Tibial artery (tissue), 4 donors: ENCODE measurements around the gene DRG2.

Source experiments
- DNase-seq, 2 donors: peaks; one replicate each; pipeline ENCODE4 v3.0.0-alpha.2; 2019
- H3K27ac ChIP-seq, 2 donors: fragments of 200-600 bp; sonication (generic) in 1 of 2; 1 replicate in 1 of 2; 2 replicates in 1 of 2; pipeline ENCODE4 v1.5.1; 2018 to 2019; ENCODE audit warnings: mild to moderate bottlenecking in 1 of 2
- H3K27me3 ChIP-seq, 2 donors: fragments of 200-600 bp; sonication (generic) in 1 of 2; one replicate each; pipeline versions ENCODE4 v1.5.1 to v1.6.0; 2016 to 2019
- H3K36me3 ChIP-seq, 3 donors: fragments of 200-600 bp; sonication (generic) in 2 of 3; one replicate each; pipeline ENCODE4 v1.5.1; 2016 to 2019; ENCODE audit warnings: mild to moderate bottlenecking in 2 of 3
- H3K4me1 ChIP-seq, 4 donors: fragments of 200-600 bp; sonication (generic) in 2 of 4; 1 replicate in 3 of 4; 2 replicates in 1 of 4; pipeline ENCODE4 v1.5.1; 2016 to 2019
- H3K4me3 ChIP-seq, 2 donors: fragments of 200-600 bp; sonication (generic) in 1 of 2; 1 replicate in 1 of 2; 2 replicates in 1 of 2; pipeline ENCODE4 v1.5.1; 2018 to 2019; ENCODE audit warnings: mild to moderate bottlenecking in 2 of 2
- H3K9me3 ChIP-seq, 3 donors: fragments of 200-600 bp; sonication (generic) in 1 of 3; one replicate each; pipeline ENCODE4 v1.5.1; 2016 to 2019
- intact Hi-C: fragments of 100-400 bp; cut with DNase I; formaldehyde crosslinking; loops from one replicate; pipeline ENCODE4 v1.15.0; 2023; ENCODE audit warnings: low total_unique reads
- TF ChIP-seq, protein P1 (sequence below), 2 experiments: fragments of 200-600 bp in 1 of 2; fragments of 450-650 bp in 1 of 2; IDR thresholded peaks; one replicate each; pipeline ENCODE4 v1.5.1; 2017 to 2019; ENCODE audit warnings: antibody characterized with exemption in 2 of 2, mild to moderate bottlenecking in 1 of 2, moderate library complexity in 1 of 2

The DRG2 gene

DNA sequence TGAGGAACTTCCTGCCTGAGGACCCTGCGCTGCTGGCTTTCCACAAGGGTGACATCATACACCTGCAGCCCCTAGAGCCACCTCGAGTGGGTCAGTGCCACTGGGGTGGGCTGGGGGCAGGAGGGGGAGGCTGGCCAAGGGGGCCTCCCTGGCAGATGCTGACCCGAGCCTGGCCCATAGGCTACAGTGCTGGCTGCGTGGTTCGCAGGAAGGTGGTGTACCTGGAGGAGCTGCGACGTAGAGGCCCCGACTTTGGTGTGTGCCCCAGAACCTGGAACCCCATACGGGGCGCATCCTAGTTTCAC, 69.2 kb downstream of the DRG2 start:
- no peaks in the 10 kb centered on the region for H3K27me3 ChIP-seq
- peaks cover 0 to 25% (median 18%) of the 10 kb centered on the region in 4 donors for H3K4me1 ChIP-seq
- no peak overlapping the region for H3K4me3 ChIP-seq
- no peaks in the 10 kb centered on the region for H3K9me3 ChIP-seq
- DNase-seq = no peak
- TF ChIP-seq, protein P1, sequence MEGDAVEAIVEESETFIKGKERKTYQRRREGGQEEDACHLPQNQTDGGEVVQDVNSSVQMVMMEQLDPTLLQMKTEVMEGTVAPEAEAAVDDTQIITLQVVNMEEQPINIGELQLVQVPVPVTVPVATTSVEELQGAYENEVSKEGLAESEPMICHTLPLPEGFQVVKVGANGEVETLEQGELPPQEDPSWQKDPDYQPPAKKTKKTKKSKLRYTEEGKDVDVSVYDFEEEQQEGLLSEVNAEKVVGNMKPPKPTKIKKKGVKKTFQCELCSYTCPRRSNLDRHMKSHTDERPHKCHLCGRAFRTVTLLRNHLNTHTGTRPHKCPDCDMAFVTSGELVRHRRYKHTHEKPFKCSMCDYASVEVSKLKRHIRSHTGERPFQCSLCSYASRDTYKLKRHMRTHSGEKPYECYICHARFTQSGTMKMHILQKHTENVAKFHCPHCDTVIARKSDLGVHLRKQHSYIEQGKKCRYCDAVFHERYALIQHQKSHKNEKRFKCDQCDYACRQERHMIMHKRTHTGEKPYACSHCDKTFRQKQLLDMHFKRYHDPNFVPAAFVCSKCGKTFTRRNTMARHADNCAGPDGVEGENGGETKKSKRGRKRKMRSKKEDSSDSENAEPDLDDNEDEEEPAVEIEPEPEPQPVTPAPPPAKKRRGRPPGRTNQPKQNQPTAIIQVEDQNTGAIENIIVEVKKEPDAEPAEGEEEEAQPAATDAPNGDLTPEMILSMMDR (IDR thresholded peaks at IDR 0.05) = no peak
- no peaks in the 10 kb centered on the region for H3K36me3 ChIP-seq
- intact Hi-C loops = no loop called here
- H3K27ac ChIP-seq = no peak overlapping the region
